Measurements from ENCODE around the gene ADAMTS9. TPM values are rescaled to one million over a fixed set of nuclear protein-coding genes. Genes with fewer than 3 reads are reported as not detected.

ADAMTS9 gene
- total RNA-seq, 1 experiment from 2014 or later, result 0.46 TPM

- peaks cover 28 to 45% of the 10 kb centered on the region in 2 experiments for H3K4me1 Mint-ChIP-seq
- no peak overlapping the region for H2AK5ac ChIP-seq (ENCODE audit: insufficient read length, low read length)
- H3K4me3 Mint-ChIP-seq, result no peak overlapping the region; a peak in 1 of 5 replicates
- H3K14ac ChIP-seq (ENCODE audit: insufficient read depth, low read length), result no peak overlapping the region
- H3K9me3 Mint-ChIP-seq, result no peaks in the 10 kb centered on the region
- H3K27ac Mint-ChIP-seq, result no peak overlapping the region
- peaks cover 16% of the 10 kb centered on the region; the same call in 1 of the 2 replicates for H3K27me3 ChIP-seq (ENCODE audit: insufficient read depth, low read length)
- no peak overlapping the region for H2BK15ac ChIP-seq (ENCODE audit: low read depth, low read length)
- no peak overlapping the region for H3K4ac ChIP-seq (ENCODE audit: low read depth, low read length)
- H3K23me2 ChIP-seq (ENCODE audit: insufficient read length, low read depth, low read length, poor library complexity, severe bottlenecking), result no peaks in the 10 kb centered on the region
- no peak overlapping the region for H3T11ph ChIP-seq (ENCODE audit: low read length)
- H3K23ac ChIP-seq (ENCODE audit: insufficient read length, low read depth, low read length), result no peak overlapping the region
- no peak overlapping the region for H4K91ac ChIP-seq (ENCODE audit: insufficient read length, low read depth, low read length)
- no peak overlapping the region for H3K18ac ChIP-seq (ENCODE audit: insufficient read length, low read depth, low read length)
- no peaks in the 10 kb centered on the region for H3K79me1 ChIP-seq (ENCODE audit: insufficient read depth, low read depth, low read length, poor library complexity, severe bottlenecking)
- no peaks in the 10 kb centered on the region for H3K36me3 Mint-ChIP-seq (ENCODE audit: insufficient read depth in 1 of 3, low read depth in 3 of 3)
- no peak overlapping the region for H2BK120ac ChIP-seq (ENCODE audit: low read depth, low read length, poor library complexity, severe bottlenecking)
- peaks cover 11% of the 10 kb centered on the region; the same call in 1 of the 2 replicates for H3K4me1 ChIP-seq (ENCODE audit: insufficient read depth, low read length)
- H2BK20ac ChIP-seq (ENCODE audit: low read depth, low read length, poor library complexity, severe bottlenecking), result no peak overlapping the region
- H3K9ac ChIP-seq (ENCODE audit: extremely low read depth, insufficient read length, low read length), result no peak overlapping the region
- H2BK5ac ChIP-seq (ENCODE audit: insufficient read length, low read length), result no peak overlapping the region
- no peak overlapping the region for H3K4me2 ChIP-seq (ENCODE audit: insufficient read depth, insufficient read length, low read length)
- no peaks in the 10 kb centered on the region for H4K20me1 ChIP-seq (ENCODE audit: control insufficient read depth, insufficient read depth, insufficient read length)
- TF ChIP-seq CTCF (conservative IDR thresholded peaks at IDR 0.05), result no peak
- no CpG with 5 or more reads among the region's 2 CpGs for WGBS (ENCODE audit: extremely low coverage, insufficient read length, low lambda C conversion rate)
- no peak overlapping the region for H3K27ac ChIP-seq (ENCODE audit: insufficient read length, low read depth, low read length)
- H4K5ac ChIP-seq (ENCODE audit: insufficient read length, low read depth, low read length), result no peak overlapping the region
- H2AFZ ChIP-seq (ENCODE audit: low read length), result no peak overlapping the region
- DNase-seq, result no peak
- H4K8ac ChIP-seq (replicated peaks; ENCODE audit: insufficient read length, low read depth, low read length), result no peak overlapping the region
- no peaks in the 10 kb centered on the region for H3K9me3 ChIP-seq (ENCODE audit: control insufficient read depth, low read depth, low read length)
- no peak overlapping the region for H3K56ac ChIP-seq (ENCODE audit: insufficient read length, low read depth, low read length)
- no peaks in the 10 kb centered on the region for H3K79me2 ChIP-seq (ENCODE audit: insufficient read depth, low read length)
- H2BK12ac ChIP-seq (ENCODE audit: insufficient read length, low read depth, low read length), result no peak overlapping the region
- H3K27me3 Mint-ChIP-seq (ENCODE audit: low read depth), result peaks cover 58% of the 10 kb centered on the region
Measured at GRCh38 chr3:64676831-64677230, 11.0 kb downstream of the ADAMTS9 start.
